Measurements from ENCODE around the gene MYBPC3. TPM values are rescaled to one million over a fixed set of nuclear protein-coding genes. Genes with fewer than 3 reads are reported as not detected.

The MYBPC3 gene
- total and polyA plus RNA-seq, 2 donors from 2014 or later, result 0.19 to 0.52 TPM

DNA sequence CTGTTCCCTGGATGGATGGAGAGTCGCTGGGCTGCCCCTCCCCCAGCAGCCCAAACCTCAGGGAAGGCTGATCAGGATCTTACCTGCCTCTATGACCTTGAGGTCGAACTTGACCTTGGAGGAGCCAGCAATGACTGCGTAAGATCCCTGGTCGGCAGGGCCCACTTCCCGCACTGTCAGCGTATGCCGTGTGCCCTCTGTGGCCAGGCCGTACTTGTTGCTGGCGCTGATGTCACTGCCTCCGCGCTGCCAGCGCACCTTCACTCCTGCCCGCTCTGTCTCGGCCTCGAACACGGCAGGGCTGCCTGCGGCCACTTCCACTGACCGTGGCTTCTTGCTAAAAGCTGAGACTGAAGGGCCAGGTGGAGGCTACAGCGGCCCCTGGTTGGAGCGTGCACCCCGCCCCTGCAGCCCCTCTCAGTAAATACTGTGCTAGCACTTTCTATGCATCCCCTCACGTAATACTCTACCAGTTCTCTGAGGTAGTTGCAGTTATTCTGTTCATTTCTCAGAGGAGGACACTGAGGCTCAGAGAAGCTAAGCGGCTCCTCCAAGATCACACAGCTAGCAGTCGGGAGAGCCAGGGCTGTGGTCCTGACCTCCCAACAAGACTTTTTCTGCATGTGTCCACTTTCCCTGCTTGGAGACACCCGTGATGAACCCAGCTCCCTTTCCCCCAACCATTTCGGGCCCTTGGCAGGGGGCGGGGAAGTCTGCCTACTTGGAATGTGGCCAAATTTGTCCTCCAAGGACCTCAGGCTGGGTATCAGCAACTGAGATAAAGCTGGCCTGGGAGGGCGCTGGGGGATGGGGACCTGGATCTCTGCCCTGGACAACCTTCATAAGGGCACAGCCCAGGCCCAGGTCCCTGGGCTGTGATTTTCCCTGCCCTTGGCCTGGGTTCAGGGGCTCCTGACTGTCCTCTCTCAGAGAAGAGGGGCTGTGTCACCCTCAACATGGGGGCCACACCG lies 1.1 kb downstream of the MYBPC3 start:
- FAIRE-seq (no peak), DNase-seq (no peak)
- Histone ChIP-seq H3K27me3 (ENCODE audit: control insufficient read depth, insufficient read depth, low read length) (no peaks in the 10 kb centered on the region), H3K4me1 (ENCODE audit: control insufficient read depth in 2 of 3, insufficient read depth in 2 of 3, low read depth in 1 of 3, low read length in 3 of 3) (peaks cover 0 to 7% (median 0%) of the 10 kb centered on the region in 3 donors), H3K27ac (ENCODE audit: low read depth in 2 of 2, low read length in 2 of 2) (no peak overlapping the region), H3K4me3 (ENCODE audit: low read length in 3 of 3) (no peak overlapping the region), H3K9ac (ENCODE audit: low read length in 3 of 3) (no peak overlapping the region), H3K36me3 (ENCODE audit: control insufficient read depth in 2 of 3, insufficient read depth in 3 of 3, low read length in 3 of 3) (no peaks in the 10 kb centered on the region), H3K9me3 (ENCODE audit: control insufficient read depth in 2 of 3, insufficient read depth in 1 of 3, low read length in 3 of 3) (no peaks in the 10 kb centered on the region)
- intact Hi-C loops (cut with DNase I), result no loop called here
- TF ChIP-seq, protein P1, sequence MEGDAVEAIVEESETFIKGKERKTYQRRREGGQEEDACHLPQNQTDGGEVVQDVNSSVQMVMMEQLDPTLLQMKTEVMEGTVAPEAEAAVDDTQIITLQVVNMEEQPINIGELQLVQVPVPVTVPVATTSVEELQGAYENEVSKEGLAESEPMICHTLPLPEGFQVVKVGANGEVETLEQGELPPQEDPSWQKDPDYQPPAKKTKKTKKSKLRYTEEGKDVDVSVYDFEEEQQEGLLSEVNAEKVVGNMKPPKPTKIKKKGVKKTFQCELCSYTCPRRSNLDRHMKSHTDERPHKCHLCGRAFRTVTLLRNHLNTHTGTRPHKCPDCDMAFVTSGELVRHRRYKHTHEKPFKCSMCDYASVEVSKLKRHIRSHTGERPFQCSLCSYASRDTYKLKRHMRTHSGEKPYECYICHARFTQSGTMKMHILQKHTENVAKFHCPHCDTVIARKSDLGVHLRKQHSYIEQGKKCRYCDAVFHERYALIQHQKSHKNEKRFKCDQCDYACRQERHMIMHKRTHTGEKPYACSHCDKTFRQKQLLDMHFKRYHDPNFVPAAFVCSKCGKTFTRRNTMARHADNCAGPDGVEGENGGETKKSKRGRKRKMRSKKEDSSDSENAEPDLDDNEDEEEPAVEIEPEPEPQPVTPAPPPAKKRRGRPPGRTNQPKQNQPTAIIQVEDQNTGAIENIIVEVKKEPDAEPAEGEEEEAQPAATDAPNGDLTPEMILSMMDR (IDR thresholded peaks at IDR 0.05; ENCODE audit: borderline replicate concordance, extremely low read depth, insufficient read depth), result no peak

DNA sequence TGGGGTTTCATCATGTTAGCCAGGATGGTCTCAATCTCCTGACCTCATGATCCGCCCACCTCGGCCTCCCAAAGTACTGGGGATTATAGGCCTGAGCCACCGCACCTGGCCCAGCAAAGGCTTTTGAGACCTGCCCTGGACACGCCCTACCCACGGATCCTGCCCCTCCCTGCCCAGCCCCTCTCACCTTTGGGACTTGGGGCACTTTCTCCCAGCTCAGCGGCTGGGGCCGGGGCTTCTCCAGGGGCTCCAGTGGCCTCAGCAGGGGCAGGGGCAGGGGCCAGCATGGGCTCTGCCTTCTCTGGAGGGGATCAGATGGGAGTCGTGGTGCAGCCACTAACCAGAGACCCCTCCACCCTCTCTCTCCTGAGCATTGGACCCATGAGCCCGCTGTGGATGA lies 2.2 kb downstream of the MYBPC3 start:
- intact Hi-C loops (cut with DNase I), result no loop called here
- TF ChIP-seq, protein P1 (IDR thresholded peaks at IDR 0.05; ENCODE audit: borderline replicate concordance, extremely low read depth, insufficient read depth), result no peak
- Histone ChIP-seq H3K9me3 (ENCODE audit: control insufficient read depth in 2 of 3, insufficient read depth in 1 of 3, low read length in 3 of 3) (no peaks in the 10 kb centered on the region), H3K9ac (ENCODE audit: low read length in 3 of 3) (no peak overlapping the region), H3K27ac (ENCODE audit: low read depth in 2 of 2, low read length in 2 of 2) (no peak overlapping the region), H3K27me3 (ENCODE audit: control insufficient read depth, insufficient read depth, low read length) (no peaks in the 10 kb centered on the region), H3K4me3 (ENCODE audit: low read length in 3 of 3) (no peak overlapping the region), H3K36me3 (ENCODE audit: control insufficient read depth in 2 of 3, insufficient read depth in 3 of 3, low read length in 3 of 3) (no peaks in the 10 kb centered on the region), H3K4me1 (ENCODE audit: control insufficient read depth in 2 of 3, insufficient read depth in 2 of 3, low read depth in 1 of 3, low read length in 3 of 3) (peaks cover 0 to 2% (median 0%) of the 10 kb centered on the region in 3 donors)
- FAIRE-seq (no peak), DNase-seq (no peak)

DNA sequence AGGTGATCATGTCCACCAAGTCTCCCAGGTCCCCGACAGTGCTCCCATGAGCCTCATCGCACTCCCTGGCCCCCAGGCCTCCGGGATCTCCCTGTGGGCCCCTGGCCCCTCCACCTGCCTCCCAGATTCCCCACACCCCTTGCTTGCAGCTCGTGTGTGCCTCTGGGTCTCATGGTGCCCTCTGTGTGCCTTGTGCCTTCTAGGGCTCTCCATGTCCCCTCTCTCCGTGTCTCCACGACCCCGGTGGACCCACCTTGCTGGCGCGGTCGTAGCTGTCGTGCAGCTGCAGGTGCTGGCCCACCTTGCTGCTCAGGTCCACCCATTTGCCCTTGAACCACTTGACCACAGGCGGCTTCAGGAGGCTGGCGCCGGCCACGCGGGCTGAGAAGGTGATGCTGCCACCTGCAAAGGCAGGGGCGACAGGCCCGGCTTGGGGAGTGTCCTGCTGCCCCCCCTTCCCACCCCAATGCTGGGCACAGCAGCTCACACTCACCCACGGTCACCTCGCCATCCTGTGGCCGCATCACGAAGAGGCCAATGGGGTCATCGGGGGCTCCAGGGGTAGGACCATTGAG lies 2.9 kb downstream of the MYBPC3 start:
- Histone ChIP-seq H3K9ac (ENCODE audit: low read length in 3 of 3) (no peak overlapping the region), H3K27ac (ENCODE audit: low read depth in 2 of 2, low read length in 2 of 2) (no peak overlapping the region), H3K27me3 (ENCODE audit: control insufficient read depth, insufficient read depth, low read length) (no peaks in the 10 kb centered on the region), H3K4me3 (ENCODE audit: low read length in 3 of 3) (no peak overlapping the region), H3K36me3 (ENCODE audit: control insufficient read depth in 2 of 3, insufficient read depth in 3 of 3, low read length in 3 of 3) (no peaks in the 10 kb centered on the region), H3K9me3 (ENCODE audit: control insufficient read depth in 2 of 3, insufficient read depth in 1 of 3, low read length in 3 of 3) (no peaks in the 10 kb centered on the region), H3K4me1 (ENCODE audit: control insufficient read depth in 2 of 3, insufficient read depth in 2 of 3, low read depth in 1 of 3, low read length in 3 of 3) (peaks cover 0 to 2% (median 0%) of the 10 kb centered on the region in 3 donors)
- intact Hi-C loops (cut with DNase I), result no loop called here
- TF ChIP-seq, protein P1 (IDR thresholded peaks at IDR 0.05; ENCODE audit: borderline replicate concordance, extremely low read depth, insufficient read depth), result no peak
- FAIRE-seq, result no peak
- peak in 1 of 5 donors; percentile 37 for DNase-seq
